ENCODE results near the gene GRN. TPM values are rescaled to one million over a fixed set of nuclear protein-coding genes. Genes with fewer than 3 reads are reported as not detected.

Gene GRN
- total and polyA plus RNA-seq, 2 of the 13 experiments (the other 11 are each of a cell fraction or from before 2014, with no cell fraction given): 86.6 to 143 TPM

DNA sequence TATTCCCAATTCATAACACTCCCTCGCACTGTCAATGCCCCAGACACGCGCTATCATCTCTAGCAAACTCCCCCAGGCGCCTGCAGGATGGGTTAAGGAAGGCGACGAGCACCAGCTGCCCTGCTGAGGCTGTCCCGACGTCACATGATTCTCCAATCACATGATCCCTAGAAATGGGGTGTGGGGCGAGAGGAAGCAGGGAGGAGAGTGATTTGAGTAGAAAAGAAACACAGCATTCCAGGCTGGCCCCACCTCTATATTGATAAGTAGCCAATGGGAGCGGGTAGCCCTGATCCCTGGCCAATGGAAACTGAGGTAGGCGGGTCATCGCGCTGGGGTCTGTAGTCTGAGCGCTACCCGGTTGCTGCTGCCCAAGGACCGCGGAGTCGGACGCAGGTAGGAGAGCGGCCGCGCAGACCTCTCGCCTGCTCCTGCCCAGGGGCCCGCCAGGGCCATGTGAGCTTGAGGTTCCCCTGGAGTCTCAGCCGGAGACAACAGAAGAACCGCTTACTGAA, at the start of gene GRN (continued):
- TF ChIP-seq, protein P1, sequence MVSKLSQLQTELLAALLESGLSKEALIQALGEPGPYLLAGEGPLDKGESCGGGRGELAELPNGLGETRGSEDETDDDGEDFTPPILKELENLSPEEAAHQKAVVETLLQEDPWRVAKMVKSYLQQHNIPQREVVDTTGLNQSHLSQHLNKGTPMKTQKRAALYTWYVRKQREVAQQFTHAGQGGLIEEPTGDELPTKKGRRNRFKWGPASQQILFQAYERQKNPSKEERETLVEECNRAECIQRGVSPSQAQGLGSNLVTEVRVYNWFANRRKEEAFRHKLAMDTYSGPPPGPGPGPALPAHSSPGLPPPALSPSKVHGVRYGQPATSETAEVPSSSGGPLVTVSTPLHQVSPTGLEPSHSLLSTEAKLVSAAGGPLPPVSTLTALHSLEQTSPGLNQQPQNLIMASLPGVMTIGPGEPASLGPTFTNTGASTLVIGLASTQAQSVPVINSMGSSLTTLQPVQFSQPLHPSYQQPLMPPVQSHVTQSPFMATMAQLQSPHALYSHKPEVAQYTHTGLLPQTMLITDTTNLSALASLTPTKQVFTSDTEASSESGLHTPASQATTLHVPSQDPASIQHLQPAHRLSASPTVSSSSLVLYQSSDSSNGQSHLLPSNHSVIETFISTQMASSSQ (IDR thresholded peaks at IDR 0.05; ENCODE audit: low read depth): peak; percentile 65
- TF ChIP-seq, protein P1 (CRISPR knock-in tag; IDR thresholded peaks at IDR 0.05; ENCODE audit: borderline replicate concordance): no peak
- TF ChIP-seq ZNF207 (IDR thresholded peaks at IDR 0.05; ENCODE audit: borderline replicate concordance) (no peak), IRX3 (CRISPR knock-in tag; IDR thresholded peaks at IDR 0.05; ENCODE audit: borderline replicate concordance, low read depth) (no peak), ZNF781 (CRISPR knock-in tag; IDR thresholded peaks at IDR 0.05; ENCODE audit: borderline replicate concordance, not compliant biosample characterization) (peak; percentile 16), NONO (IDR thresholded peaks at IDR 0.05) (no peak), NONO (CRISPR knock-in tag; conservative IDR thresholded peaks at IDR 0.05) (0 out of 2 replicates have a peak, but pooled peaks have one; percentile 57), RARA (CRISPR knock-in tag; IDR thresholded peaks at IDR 0.05) (peak; percentile 37; the same call in 1 of the 2 replicates), ZNF850 (CRISPR knock-in tag; conservative IDR thresholded peaks at IDR 0.05) (no peak), SRF (IDR thresholded peaks at IDR 0.05; ENCODE audit: low read depth, low read length) (no peak), ZNF350 (CRISPR knock-in tag; IDR thresholded peaks at IDR 0.05; ENCODE audit: borderline replicate concordance, low read depth) (peak; percentile 87)
- TF ChIP-seq, protein P2, sequence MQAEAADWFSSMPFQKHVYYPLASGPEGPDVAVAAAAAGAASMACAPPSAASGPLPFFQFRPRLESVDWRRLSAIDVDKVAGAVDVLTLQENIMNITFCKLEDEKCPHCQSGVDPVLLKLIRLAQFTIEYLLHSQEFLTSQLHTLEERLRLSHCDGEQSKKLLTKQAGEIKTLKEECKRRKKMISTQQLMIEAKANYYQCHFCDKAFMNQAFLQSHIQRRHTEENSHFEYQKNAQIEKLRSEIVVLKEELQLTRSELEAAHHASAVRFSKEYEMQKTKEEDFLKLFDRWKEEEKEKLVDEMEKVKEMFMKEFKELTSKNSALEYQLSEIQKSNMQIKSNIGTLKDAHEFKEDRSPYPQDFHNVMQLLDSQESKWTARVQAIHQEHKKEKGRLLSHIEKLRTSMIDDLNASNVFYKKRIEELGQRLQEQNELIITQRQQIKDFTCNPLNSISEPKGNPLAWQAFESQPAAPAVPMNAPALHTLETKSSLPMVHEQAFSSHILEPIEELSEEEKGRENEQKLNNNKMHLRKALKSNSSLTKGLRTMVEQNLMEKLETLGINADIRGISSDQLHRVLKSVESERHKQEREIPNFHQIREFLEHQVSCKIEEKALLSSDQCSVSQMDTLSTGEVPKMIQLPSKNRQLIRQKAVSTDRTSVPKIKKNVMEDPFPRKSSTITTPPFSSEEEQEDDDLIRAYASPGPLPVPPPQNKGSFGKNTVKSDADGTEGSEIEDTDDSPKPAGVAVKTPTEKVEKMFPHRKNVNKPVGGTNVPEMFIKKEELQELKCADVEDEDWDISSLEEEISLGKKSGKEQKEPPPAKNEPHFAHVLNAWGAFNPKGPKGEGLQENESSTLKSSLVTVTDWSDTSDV (CRISPR knock-in tag; IDR thresholded peaks at IDR 0.05): no peak
- TF ChIP-seq, protein P3, sequence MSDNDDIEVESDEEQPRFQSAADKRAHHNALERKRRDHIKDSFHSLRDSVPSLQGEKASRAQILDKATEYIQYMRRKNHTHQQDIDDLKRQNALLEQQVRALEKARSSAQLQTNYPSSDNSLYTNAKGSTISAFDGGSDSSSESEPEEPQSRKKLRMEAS (IDR thresholded peaks at IDR 0.05): peak; percentile 91
- TF ChIP-seq, protein P4, sequence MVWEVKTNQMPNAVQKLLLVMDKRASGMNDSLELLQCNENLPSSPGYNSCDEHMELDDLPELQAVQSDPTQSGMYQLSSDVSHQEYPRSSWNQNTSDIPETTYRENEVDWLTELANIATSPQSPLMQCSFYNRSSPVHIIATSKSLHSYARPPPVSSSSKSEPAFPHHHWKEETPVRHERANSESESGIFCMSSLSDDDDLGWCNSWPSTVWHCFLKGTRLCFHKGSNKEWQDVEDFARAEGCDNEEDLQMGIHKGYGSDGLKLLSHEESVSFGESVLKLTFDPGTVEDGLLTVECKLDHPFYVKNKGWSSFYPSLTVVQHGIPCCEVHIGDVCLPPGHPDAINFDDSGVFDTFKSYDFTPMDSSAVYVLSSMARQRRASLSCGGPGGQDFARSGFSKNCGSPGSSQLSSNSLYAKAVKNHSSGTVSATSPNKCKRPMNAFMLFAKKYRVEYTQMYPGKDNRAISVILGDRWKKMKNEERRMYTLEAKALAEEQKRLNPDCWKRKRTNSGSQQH (CRISPR knock-in tag; IDR thresholded peaks at IDR 0.05; ENCODE audit: low read depth): peak; percentile 69; the same call in 1 of the 2 replicates
- TF ChIP-seq, protein P5, sequence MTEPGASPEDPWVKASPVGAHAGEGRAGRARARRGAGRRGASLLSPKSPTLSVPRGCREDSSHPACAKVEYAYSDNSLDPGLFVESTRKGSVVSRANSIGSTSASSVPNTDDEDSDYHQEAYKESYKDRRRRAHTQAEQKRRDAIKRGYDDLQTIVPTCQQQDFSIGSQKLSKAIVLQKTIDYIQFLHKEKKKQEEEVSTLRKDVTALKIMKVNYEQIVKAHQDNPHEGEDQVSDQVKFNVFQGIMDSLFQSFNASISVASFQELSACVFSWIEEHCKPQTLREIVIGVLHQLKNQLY (CRISPR knock-in tag; IDR thresholded peaks at IDR 0.05): peak; percentile 60; the same call in 1 of the 2 replicates
- TF ChIP-seq, protein P6, sequence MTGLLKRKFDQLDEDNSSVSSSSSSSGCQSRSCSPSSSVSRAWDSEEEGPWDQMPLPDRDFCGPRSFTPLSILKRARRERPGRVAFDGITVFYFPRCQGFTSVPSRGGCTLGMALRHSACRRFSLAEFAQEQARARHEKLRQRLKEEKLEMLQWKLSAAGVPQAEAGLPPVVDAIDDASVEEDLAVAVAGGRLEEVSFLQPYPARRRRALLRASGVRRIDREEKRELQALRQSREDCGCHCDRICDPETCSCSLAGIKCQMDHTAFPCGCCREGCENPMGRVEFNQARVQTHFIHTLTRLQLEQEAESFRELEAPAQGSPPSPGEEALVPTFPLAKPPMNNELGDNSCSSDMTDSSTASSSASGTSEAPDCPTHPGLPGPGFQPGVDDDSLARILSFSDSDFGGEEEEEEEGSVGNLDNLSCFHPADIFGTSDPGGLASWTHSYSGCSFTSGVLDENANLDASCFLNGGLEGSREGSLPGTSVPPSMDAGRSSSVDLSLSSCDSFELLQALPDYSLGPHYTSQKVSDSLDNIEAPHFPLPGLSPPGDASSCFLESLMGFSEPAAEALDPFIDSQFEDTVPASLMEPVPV (CRISPR knock-in tag; IDR thresholded peaks at IDR 0.05): 0 out of 2 replicates have a peak, but pooled peaks have one; percentile 37
